ENCODE results near the gene ZNF407.
A peak's percentile ranks its signal among the peaks of the same experiment; 100 is the strongest.

The ZNF407 gene

GRCh38 chr18:74630804-74631203 is 33.1 kb downstream of the ZNF407 start:
- DNase-seq = no peak

- no peak for DNase-seq
These were observed 33.5 kb downstream of the ZNF407 start for GRCh38 chr18:74631212-74631611.

GRCh38 chr18:74631623-74632350 is 34.1 kb downstream of the ZNF407 start:
- peak; percentile 48 for DNase-seq

- peak; percentile 8 for DNase-seq
These were observed 34.6 kb downstream of the ZNF407 start for GRCh38 chr18:74632351-74632679.

GRCh38 chr18:74632856-74633255 is 35.2 kb downstream of the ZNF407 start:
- no peak for DNase-seq

GRCh38 chr18:74633652-74634352 is 36.1 kb downstream of the ZNF407 start:
- no peak for DNase-seq

- DNase-seq = no peak
These were observed 37.7 kb downstream of the ZNF407 start for GRCh38 chr18:74635224-74635975.

GRCh38 chr18:74637070-74637469 is 39.4 kb downstream of the ZNF407 start:
- no peak for DNase-seq

- DNase-seq = no peak
These were observed 40.5 kb downstream of the ZNF407 start for GRCh38 chr18:74638210-74638609.

GRCh38 chr18:74644713-74645112 is 47.0 kb downstream of the ZNF407 start:
- DNase-seq = no peak

- no peak for DNase-seq
These were observed 48.0 kb downstream of the ZNF407 start for GRCh38 chr18:74645679-74646078.

GRCh38 chr18:74651327-74652128 is 53.9 kb downstream of the ZNF407 start:
- no peak for DNase-seq

- no peak for DNase-seq
These were observed 54.8 kb downstream of the ZNF407 start for GRCh38 chr18:74652392-74652988.

GRCh38 chr18:74654638-74655037 is 57.0 kb downstream of the ZNF407 start:
- DNase-seq = no peak

GRCh38 chr18:74661008-74661407 is 63.3 kb downstream of the ZNF407 start:
- DNase-seq = no peak

GRCh38 chr18:74661691-74662090 is 64.0 kb downstream of the ZNF407 start:
- no peak for DNase-seq

GRCh38 chr18:74662622-74663021 is 65.0 kb downstream of the ZNF407 start:
- DNase-seq = no peak

- DNase-seq = no peak
These were observed 67.7 kb downstream of the ZNF407 start for GRCh38 chr18:74665346-74665745.

GRCh38 chr18:74665905-74666304 is 68.2 kb downstream of the ZNF407 start:
- no peak for DNase-seq

- DNase-seq = no peak
These were observed 71.6 kb downstream of the ZNF407 start for GRCh38 chr18:74669136-74669798.

- no peak for DNase-seq
These were observed 74.7 kb downstream of the ZNF407 start for GRCh38 chr18:74672371-74672770.

- DNase-seq = no peak
These were observed 76.8 kb downstream of the ZNF407 start for GRCh38 chr18:74674487-74674886.

Measured in CD4-positive, alpha-beta T cell treated with Interleukin-6 for 4 hours (primary cell).